ENCODE data around the gene SSTR4. TPM values are rescaled to one million over a fixed set of nuclear protein-coding genes. Genes with fewer than 3 reads are reported as not detected.

SSTR4 gene
- total and polyA plus RNA-seq, 2 of the 13 experiments (the other 11 are each of a cell fraction or from before 2014, with no cell fraction given), result not detected

- H3K9ac ChIP-seq (ENCODE audit: insufficient read depth, low read depth, low read length), result no peak overlapping the region
- no peaks in the 10 kb centered on the region for H3K36me3 ChIP-seq (replicated peaks in 1 of 2; ENCODE audit: control insufficient read depth in 1 of 2, insufficient read depth in 2 of 2, low read length in 2 of 2)
- CTCF ChIA-PET (ENCODE audit: low intra/inter-chr PET ratio, low total read pairs), result no interaction called here
- no peaks in the 10 kb centered on the region for H4K20me1 ChIP-seq (ENCODE audit: insufficient read depth, low read length)
- ATAC-seq (no peak), FAIRE-seq (no peak), DNase-seq (ENCODE audit: low spot score) (no peak)
- H3K4me1 ChIP-seq (ENCODE audit: insufficient read depth, low read length), result peaks cover 6% of the 10 kb centered on the region; the same call in 1 of the 2 replicates
- TF ChIP-seq U2AF1 (optimal IDR thresholded peaks at IDR 0.05; ENCODE audit: low read depth, low read length), result no peak
- TF ChIP-seq TRAFD1 (CRISPR knock-in tag; IDR thresholded peaks at IDR 0.05; ENCODE audit: borderline replicate concordance), result no peak
- TF ChIP-seq TCF7 (IDR thresholded peaks at IDR 0.05; ENCODE audit: low read depth), result peak; percentile 53; the same call in 1 of the 2 replicates
- no peak for TF ChIP-seq ZNF784 (CRISPR knock-in tag; IDR thresholded peaks at IDR 0.05; ENCODE audit: borderline replicate concordance)
- TF ChIP-seq FOXP1 (IDR thresholded peaks at IDR 0.05), result no peak
- 0 out of 2 replicates have a peak, but pooled peaks have one; percentile 32 for TF ChIP-seq FOXP1 (CRISPR knock-in tag; IDR thresholded peaks at IDR 0.05)
- no peak overlapping the region for H3K4me3 ChIP-seq (replicated peaks in 1 of 3; ENCODE audit: insufficient read depth in 1 of 3, low read depth in 2 of 3, low read length in 3 of 3)
- H2AFZ ChIP-seq (ENCODE audit: low read length), result no peak overlapping the region
- no TSS peak for BruUV-seq (replicated peaks)
- no peak overlapping the region for H3K4me2 ChIP-seq (ENCODE audit: low read depth, low read length)
- no peaks in the 10 kb centered on the region for H3K9me3 ChIP-seq (ENCODE audit: low read length)
- 10% methylated on average over 4 of the region's 4 CpGs for WGBS (ENCODE audit: low lambda C conversion rate)
- H3K27ac ChIP-seq (ENCODE audit: extremely low read length, insufficient read depth, low read length), result no peak overlapping the region
- no peaks in the 10 kb centered on the region for H3K27me3 ChIP-seq (ENCODE audit: control insufficient read depth in 1 of 2, insufficient read depth in 2 of 2, low read length in 2 of 2)
- POLR2A ChIA-PET, result no interaction called here
- in situ Hi-C loops (cut with HindIII; ENCODE audit: extremely low pct_ligation_motif_present, low pct_unique_long_range_greater_than_20kb) (no loop called here), intact Hi-C loops (cut with micrococcal nuclease; ENCODE audit: unreplicated experiment) (loop anchor here (10.0 kb wide), 1 partner anchor 377 kb away; no protein-coding TSS in a partner anchor)
- H3K79me2 ChIP-seq (ENCODE audit: insufficient read depth, low read length), result no peaks in the 10 kb centered on the region
Observed at GRCh38 chr20:23071996-23072395, 36.9 kb downstream of the SSTR4 start.

All from HepG2 (cell line).